Measurements from ENCODE around the gene ZNF516.

GRCh38 chr18:76391746-76392145, 103.3 kb downstream of the ZNF516 start:
- no peak for TF ChIP-seq SMC3 (IDR thresholded peaks at IDR 0.05; ENCODE audit: low read depth, low read length)
- no peak for TF ChIP-seq CTCF (conservative IDR thresholded peaks at IDR 0.05; ENCODE audit: low read depth, low read length)
